Epithelial cell of proximal tubule (primary cell): ENCODE results near the gene CLIC4. TPM values are rescaled to one million over a fixed set of nuclear protein-coding genes. Genes with fewer than 3 reads are reported as not detected.

Experiments used
- DNase-seq: peaks from one replicate; pipeline ENCODE4 v3.0.0-alpha.2; 2011; ENCODE audit warnings: low read depth
- H3K4me3 ChIP-seq: 2 replicates; pipeline ENCODE4 v1.5.1; 2011; ENCODE audit warnings: low read depth, mild to moderate bottlenecking, low read length
- CTCF ChIP-seq: conservative IDR thresholded peaks from 2 replicates; pipeline ENCODE4 v1.5.1; 2012; ENCODE audit warnings: low read depth, mild to moderate bottlenecking, low read length
- total RNA-seq: library from RNA; depleted of rRNA; stranded (reverse); fragments of >200 nt; gene quantifications from 2 replicates; pipeline ENCODE4 v1.2.3, GENCODE V29; 2015

Gene CLIC4
- total RNA-seq, 1 donor from 2014 or later: 143 TPM

GRCh38 chr1:24878775-24879742, 133.8 kb downstream of the CLIC4 start:
- no peak for DNase-seq
- H3K4me3 ChIP-seq: no peak overlapping the region
- no peak for TF ChIP-seq CTCF

- no peak for TF ChIP-seq CTCF
- no peak for DNase-seq
Observed at GRCh38 chr1:24881034-24881433, 135.8 kb downstream of the CLIC4 start.

GRCh38 chr1:24884751-24885150, 139.5 kb downstream of the CLIC4 start:
- no peak for TF ChIP-seq CTCF
- no peak for DNase-seq

More at GRCh38 chr1:24881034-24881433, 135.8 kb downstream of the CLIC4 start:
- H3K4me3 ChIP-seq: no peak overlapping the region

GRCh38 chr1:24886241-24886640, 141.0 kb downstream of the CLIC4 start:
- H3K4me3 ChIP-seq: no peak overlapping the region
- TF ChIP-seq CTCF: no peak
- no peak for DNase-seq

More at GRCh38 chr1:24884751-24885150, 139.5 kb downstream of the CLIC4 start:
- no peak overlapping the region for H3K4me3 ChIP-seq

- DNase-seq: no peak
- no peak overlapping the region for H3K4me3 ChIP-seq
- no peak for TF ChIP-seq CTCF
Observed at GRCh38 chr1:24888061-24888970, 143.1 kb downstream of the CLIC4 start.

- no peak for TF ChIP-seq CTCF
- H3K4me3 ChIP-seq: no peak overlapping the region
- DNase-seq: no peak
Observed at GRCh38 chr1:24888971-24889676, 143.9 kb downstream of the CLIC4 start.
